CD4-positive, alpha-beta T cell treated with Interleukin-2 at 100 ng/mL for 4 hours (primary cell): ENCODE measurements around the gene TENT4B.

Source experiments
- DNase-seq: peaks from one replicate; pipeline ENCODE4 v3.0.0-alpha.2; 2020; ENCODE audit warnings: low spot score

TENT4B gene

DNA sequence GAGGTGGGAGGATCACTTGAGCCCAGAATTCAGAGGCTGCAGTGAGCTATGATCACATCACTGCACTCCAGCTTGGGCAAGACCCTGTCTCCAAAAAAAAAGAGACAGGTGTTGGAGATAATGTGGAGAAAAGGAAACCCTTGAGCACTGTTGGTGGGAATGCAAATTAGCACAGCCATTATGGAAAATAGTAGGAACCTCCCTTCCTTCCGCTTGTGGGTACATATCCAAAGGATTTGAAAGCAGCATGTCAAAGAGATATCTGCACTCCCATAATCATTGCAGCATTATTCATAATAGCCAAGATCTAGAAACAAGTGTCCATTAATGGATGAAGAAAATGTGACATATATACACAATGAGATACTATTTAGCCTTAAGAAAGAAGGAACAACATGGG lies 103.5 kb downstream of the TENT4B start:
- DNase-seq: no peak

- DNase-seq: no peak
These were observed 104.8 kb downstream of the TENT4B start for GRCh38 chr16:50257876-50258275.

- no peak for DNase-seq
These were observed 106.5 kb downstream of the TENT4B start for GRCh38 chr16:50259334-50260205.

DNA sequence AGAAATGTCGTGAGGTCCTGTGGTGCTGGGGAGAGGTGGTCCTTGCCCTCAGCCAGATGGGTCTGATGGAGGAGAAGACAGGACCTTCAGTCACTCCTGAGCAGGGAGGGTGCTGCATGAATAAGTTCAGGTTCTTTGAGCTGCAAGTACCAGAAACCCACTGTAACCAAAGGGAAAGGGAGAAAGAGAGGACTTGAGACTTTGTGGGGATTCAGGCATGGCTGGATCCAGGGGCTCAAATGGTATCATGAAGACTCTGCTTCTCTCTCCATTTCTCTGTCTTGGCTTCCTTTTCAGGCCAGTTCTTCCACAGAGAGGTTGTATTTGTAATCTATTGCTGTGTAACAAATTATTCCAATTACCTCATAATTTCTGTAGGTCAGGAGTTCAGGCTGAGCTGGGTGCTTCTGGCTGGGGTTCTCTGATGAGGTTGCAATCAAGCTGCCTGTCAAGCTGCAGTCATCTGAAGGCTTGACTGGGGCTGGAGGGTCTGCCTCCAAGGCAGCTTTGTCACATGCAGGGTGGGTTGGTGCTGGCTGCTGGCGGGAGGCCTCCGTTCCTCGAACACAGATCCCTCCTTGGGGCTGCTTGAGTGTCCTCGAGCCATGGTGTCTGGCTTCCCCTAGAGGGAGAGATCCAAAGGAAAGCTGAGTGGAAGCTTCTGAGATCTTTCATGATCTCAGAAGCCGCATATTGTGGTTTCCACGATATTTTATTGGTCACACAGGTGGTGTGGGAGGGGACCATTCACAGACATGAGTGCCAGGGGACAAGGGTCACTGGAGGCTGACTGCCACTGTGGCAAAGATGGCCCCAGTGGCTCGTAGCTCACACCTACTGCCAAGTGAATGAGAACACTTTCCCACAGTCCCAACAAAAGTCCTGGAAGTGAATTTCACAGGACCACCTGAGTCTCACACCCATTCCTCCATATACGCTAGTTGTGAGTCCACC lies 107.4 kb downstream of the TENT4B start:
- no peak for DNase-seq

- DNase-seq: no peak
These were observed 108.1 kb downstream of the TENT4B start for GRCh38 chr16:50261160-50261706.

- DNase-seq: no peak
These were observed 108.7 kb downstream of the TENT4B start for GRCh38 chr16:50261707-50262235.

- no peak for DNase-seq
These were observed 110.2 kb downstream of the TENT4B start for GRCh38 chr16:50263060-50263909.

GRCh38 chr16:50263940-50264929 lies 111.1 kb downstream of the TENT4B start:
- DNase-seq: no peak

GRCh38 chr16:50265260-50265659 lies 112.2 kb downstream of the TENT4B start:
- DNase-seq: peak; percentile 68

GRCh38 chr16:50265716-50266336 lies 112.7 kb downstream of the TENT4B start:
- no peak for DNase-seq

- peak; percentile 89 for DNase-seq
These were observed 113.4 kb downstream of the TENT4B start, which contains the start of gene ADCY7 for GRCh38 chr16:50266337-50267091. TSS of gene ADCY7 (plus strand) at chr16:50266551. CDS start at chr16:50288180, 21,629 bp downstream.

- DNase-seq: no peak
These were observed 114.1 kb downstream of the TENT4B start for GRCh38 chr16:50267151-50267631.

DNA sequence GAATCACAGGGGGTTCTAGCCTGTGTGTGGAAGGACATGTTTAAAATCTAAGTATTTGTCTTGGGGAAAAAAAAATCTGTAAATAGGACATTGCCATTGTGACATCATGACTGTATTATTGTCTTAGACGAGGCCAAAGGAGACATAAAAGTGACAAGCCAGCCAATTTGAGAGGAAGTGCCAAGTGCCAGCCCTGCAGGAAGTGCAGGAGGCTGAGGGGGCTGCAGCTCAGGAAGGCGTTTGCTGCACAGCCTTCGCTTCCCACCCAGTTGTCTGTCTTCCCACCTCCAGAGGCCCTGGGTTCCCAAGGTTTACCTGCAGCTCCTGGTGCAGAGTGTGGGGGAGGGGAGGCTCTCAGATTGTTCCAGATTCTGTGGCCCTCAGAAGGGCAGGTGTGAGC lies 114.5 kb downstream of the TENT4B start:
- peak; percentile 45 for DNase-seq

DNA sequence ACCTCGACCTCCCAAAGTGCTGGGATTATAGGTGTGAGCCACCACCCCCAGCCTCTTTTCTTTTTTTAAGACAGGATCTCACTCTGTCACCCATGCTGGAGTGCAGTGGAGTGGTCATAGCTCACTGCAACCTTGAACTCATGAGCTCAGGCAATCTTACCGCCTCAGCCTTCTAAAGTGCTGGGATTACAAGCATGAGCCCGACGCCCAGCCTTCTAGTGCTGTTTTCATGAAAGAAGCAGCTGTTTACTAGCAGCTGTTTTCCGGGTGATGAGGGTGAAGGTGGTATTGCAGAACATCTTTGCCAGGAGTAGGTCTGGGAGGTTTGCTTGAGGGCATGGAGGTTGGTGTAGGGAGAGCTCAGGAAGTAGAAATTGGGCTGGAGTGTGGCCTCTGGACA lies 115.2 kb downstream of the TENT4B start:
- DNase-seq: no peak

- DNase-seq: no peak
These were observed 116.1 kb downstream of the TENT4B start for GRCh38 chr16:50269061-50269705.

- no peak for DNase-seq
These were observed 116.8 kb downstream of the TENT4B start for GRCh38 chr16:50269769-50270509.

DNA sequence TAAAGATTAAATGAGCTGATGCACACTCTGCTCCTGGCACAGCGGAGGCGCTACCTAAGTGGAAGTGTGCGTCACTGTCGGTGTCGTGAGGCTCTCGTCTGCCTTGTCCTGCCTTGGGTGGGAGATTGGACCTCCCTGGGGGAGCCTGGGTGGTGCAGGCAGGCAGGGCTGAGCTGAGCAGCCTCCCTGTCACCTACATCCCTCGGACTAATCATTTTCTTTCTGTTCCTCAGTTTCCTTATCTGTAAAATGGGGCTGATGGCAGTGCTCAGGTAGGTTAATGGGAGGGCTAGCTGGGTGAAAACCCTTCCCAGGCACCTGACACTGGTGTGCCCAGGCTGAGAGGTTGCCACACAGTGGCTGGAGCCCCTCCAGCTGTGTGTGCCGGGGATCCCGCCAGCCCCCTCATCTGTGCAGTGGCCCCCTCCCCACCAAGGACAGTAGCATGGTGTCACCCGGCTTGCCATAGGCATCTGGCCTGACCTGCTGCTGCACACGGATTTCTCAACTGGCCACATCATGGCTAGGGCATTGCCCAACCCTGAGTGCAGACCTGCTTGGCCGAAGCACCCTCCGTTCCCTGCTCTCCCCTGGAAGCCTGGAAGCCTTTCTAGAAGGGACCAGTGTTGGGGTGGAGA lies 117.5 kb downstream of the TENT4B start:
- DNase-seq: no peak
